Measurements from ENCODE around the gene CAMTA2. TPM values are rescaled to one million over a fixed set of nuclear protein-coding genes. Genes with fewer than 3 reads are reported as not detected.

Gene CAMTA2
- polyA plus RNA-seq, 2 of the 4 experiments (the other 2 are of a cell fraction): 12.4 to 30.3 TPM

GRCh38 chr17:4966844-4967538 lies 20.5 kb downstream of the CAMTA2 start (continued):
- TF ChIP-seq RNF2 (IDR thresholded peaks at IDR 0.05; ENCODE audit: borderline replicate concordance, low read depth): peak; percentile 95; the same call in 1 of the 2 replicates
- peak; percentile 47; the same call in 1 of the 2 replicates for TF ChIP-seq PHF8 (IDR thresholded peaks at IDR 0.05; ENCODE audit: borderline replicate concordance, low read depth)
- TF ChIP-seq, protein P1, sequence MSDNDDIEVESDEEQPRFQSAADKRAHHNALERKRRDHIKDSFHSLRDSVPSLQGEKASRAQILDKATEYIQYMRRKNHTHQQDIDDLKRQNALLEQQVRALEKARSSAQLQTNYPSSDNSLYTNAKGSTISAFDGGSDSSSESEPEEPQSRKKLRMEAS (IDR thresholded peaks at IDR 0.05): peak; percentile 92
- TF ChIP-seq RFX5 (IDR thresholded peaks at IDR 0.05): peak; percentile 79
- TF ChIP-seq TP53 (CRISPR knock-in tag; IDR thresholded peaks at IDR 0.05): peak; percentile 89
- TF ChIP-seq, protein P2, sequence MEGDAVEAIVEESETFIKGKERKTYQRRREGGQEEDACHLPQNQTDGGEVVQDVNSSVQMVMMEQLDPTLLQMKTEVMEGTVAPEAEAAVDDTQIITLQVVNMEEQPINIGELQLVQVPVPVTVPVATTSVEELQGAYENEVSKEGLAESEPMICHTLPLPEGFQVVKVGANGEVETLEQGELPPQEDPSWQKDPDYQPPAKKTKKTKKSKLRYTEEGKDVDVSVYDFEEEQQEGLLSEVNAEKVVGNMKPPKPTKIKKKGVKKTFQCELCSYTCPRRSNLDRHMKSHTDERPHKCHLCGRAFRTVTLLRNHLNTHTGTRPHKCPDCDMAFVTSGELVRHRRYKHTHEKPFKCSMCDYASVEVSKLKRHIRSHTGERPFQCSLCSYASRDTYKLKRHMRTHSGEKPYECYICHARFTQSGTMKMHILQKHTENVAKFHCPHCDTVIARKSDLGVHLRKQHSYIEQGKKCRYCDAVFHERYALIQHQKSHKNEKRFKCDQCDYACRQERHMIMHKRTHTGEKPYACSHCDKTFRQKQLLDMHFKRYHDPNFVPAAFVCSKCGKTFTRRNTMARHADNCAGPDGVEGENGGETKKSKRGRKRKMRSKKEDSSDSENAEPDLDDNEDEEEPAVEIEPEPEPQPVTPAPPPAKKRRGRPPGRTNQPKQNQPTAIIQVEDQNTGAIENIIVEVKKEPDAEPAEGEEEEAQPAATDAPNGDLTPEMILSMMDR (IDR thresholded peaks at IDR 0.05): no peak
- peak; percentile 59; the same call in 1 of the 2 replicates for TF ChIP-seq EHF (CRISPR knock-in tag; IDR thresholded peaks at IDR 0.05)
- 0 out of 2 replicates have a peak, but pooled peaks have one; percentile 73 for TF ChIP-seq TFCP2L1 (CRISPR knock-in tag; IDR thresholded peaks at IDR 0.05)
- peak; percentile 98 for TF ChIP-seq PBX3 (IDR thresholded peaks at IDR 0.05)
- TF ChIP-seq RAD21 (conservative IDR thresholded peaks at IDR 0.05 in 1 of 2, IDR thresholded peaks at IDR 0.05 in 1 of 2): peak in 1 of 2 experiments; percentile 10; a peak in 1 of 5 replicates
- TF ChIP-seq E2F6 (IDR thresholded peaks at IDR 0.05; ENCODE audit: borderline replicate concordance, low read depth): peak; percentile 71

GRCh38 chr17:4965311-4965986 lies 22.0 kb downstream of the CAMTA2 start:
- TF ChIP-seq NR3C1 (IDR thresholded peaks at IDR 0.05) (no peak), CEBPB (IDR thresholded peaks at IDR 0.05) (peak; percentile 26 to 56; a peak in 1 of 4 replicates), RCOR1 (IDR thresholded peaks at IDR 0.05; ENCODE audit: low read depth, low read length) (no peak), HEYL (CRISPR knock-in tag; IDR thresholded peaks at IDR 0.05) (no peak), ZC3H11A (IDR thresholded peaks at IDR 0.05) (peak; percentile 85), GATA3 (IDR thresholded peaks at IDR 0.05; ENCODE audit: borderline replicate concordance) (no peak), SMC3 (IDR thresholded peaks at IDR 0.05) (no peak), ESRRA (IDR thresholded peaks at IDR 0.05; ENCODE audit: borderline replicate concordance, low read length) (no peak)
- no peak for DNase-seq (ENCODE audit: low read depth in 1 of 2, low spot score in 1 of 2)
- no peak for ATAC-seq
- 96% methylated on average over 15 of the region's 15 CpGs for WGBS (ENCODE audit: missing lambda C conversion rate)
- H3K4me3 ChIP-seq: no peak overlapping the region; the same call in 2 of the 3 replicates
- no peaks in the 10 kb centered on the region for H3K9me3 ChIP-seq
- H3K4me2 ChIP-seq: peak overlapping the region; percentile 89
- peaks cover 21% of the 10 kb centered on the region for H3K4me1 ChIP-seq
- ChIA-PET POLR2A (interaction anchor here (1.5 to 6.2 kb wide), 5 partner anchors 14 to 56 kb away, joined by 4 to 83 read pairs (median 67); partner anchors contain the start of genes CAMTA2, ENO3, PFN1 and RNF167), CTCF (interaction anchor here (0.6 to 11.2 kb wide), 7 partner anchors 12 to 57 kb away, joined by 3 to 148 read pairs (median 22); partner anchors contain the start of genes CAMTA2, ENO3, RNF167 and SLC25A11)
- H3K27ac ChIP-seq: peak overlapping the region in 1 of 2 experiments; percentile 95; a peak in 4 of 6 replicates
- FAIRE-seq: no peak

Data from A549 (cell line).